ENCODE results near the gene PSMC3.

DNA sequence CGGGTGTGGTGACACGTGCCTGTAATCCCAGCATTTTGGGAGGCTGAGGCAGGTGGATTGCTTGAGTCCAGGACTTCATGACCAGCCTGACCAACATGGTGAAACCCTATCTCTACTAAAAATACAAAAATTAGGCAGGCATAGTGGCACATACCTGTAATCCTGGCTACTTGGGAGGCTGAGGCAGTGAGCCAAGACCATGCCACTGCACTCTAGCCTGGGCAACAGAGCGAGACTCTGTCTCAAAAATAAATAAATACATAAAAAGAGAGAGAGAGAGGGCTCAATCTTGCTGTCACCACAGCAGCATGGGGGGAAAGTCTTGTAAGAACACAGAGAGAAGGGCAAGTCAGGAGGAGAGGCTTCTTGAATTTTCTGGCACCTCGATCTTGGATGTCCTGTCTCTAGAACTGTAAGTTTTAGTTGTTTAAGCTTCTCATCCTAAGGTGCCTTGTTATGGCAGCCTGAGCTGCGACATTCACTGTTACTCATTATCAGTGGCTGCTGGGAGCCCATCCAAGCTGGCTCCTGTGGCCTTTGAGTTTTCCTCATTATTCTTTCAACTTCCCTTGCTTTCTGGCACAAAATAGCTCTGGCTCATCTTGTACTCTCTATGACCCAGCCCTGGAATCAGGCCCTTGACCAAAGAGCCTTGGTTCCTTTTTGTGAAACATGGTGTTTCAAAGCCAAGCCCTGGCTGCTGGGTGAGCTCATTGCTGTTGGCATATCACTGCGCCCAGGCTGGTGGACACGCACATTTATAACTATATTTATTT lies 8.0 kb upstream of the PSMC3 start:
- TF ChIP-seq, protein P1, sequence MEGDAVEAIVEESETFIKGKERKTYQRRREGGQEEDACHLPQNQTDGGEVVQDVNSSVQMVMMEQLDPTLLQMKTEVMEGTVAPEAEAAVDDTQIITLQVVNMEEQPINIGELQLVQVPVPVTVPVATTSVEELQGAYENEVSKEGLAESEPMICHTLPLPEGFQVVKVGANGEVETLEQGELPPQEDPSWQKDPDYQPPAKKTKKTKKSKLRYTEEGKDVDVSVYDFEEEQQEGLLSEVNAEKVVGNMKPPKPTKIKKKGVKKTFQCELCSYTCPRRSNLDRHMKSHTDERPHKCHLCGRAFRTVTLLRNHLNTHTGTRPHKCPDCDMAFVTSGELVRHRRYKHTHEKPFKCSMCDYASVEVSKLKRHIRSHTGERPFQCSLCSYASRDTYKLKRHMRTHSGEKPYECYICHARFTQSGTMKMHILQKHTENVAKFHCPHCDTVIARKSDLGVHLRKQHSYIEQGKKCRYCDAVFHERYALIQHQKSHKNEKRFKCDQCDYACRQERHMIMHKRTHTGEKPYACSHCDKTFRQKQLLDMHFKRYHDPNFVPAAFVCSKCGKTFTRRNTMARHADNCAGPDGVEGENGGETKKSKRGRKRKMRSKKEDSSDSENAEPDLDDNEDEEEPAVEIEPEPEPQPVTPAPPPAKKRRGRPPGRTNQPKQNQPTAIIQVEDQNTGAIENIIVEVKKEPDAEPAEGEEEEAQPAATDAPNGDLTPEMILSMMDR (conservative IDR thresholded peaks at IDR 0.05): no peak
- no peak for TF ChIP-seq EZH2 (IDR thresholded peaks at IDR 0.05; ENCODE audit: low read depth)
